ENCODE results near the gene KHNYN. TPM values are rescaled to one million over a fixed set of nuclear protein-coding genes. Genes with fewer than 3 reads are reported as not detected.

The KHNYN gene
- total RNA-seq, 2 experiments from 2014 or later: 62.5 to 62.9 TPM

Other genes starting within 250 kb of the KHNYN start
- 10 to 100 TPM; 69.5 to 72.6 TPM for gene IPO4, start 241.1 kb upstream of the KHNYN start, total RNA-seq
- 10 to 100 TPM; 23.7 to 26.7 TPM for gene TM9SF1, start 234.5 kb upstream of the KHNYN start, total RNA-seq
- gene TSSK4, start 224.3 kb upstream of the KHNYN start, total RNA-seq: under 1 TPM in 1 of 2 experiments, not detected in 1; 0.50 TPM
- 10 to 100 TPM; 79.0 to 84.6 TPM for gene CHMP4A, start 216.5 kb upstream of the KHNYN start, total RNA-seq
- gene MDP1, start 213.9 kb upstream of the KHNYN start, total RNA-seq: 10 to 100 TPM; 14.2 to 15.8 TPM
- gene NEDD8, start 197.6 kb upstream of the KHNYN start, total RNA-seq: 100 to 1,000 TPM; 202 to 213 TPM
- gene GMPR2, start 197.0 kb upstream of the KHNYN start, total RNA-seq: 10 to 100 TPM; 56.9 to 64.6 TPM
- 100 to 1,000 TPM in 1 of 2 experiments, 10 to 100 TPM in 1; 94.9 to 101 TPM for gene TINF2, start 187.3 kb upstream of the KHNYN start, total RNA-seq
- 1 to 10 TPM; 3.7 to 4.5 TPM for gene TGM1, start 166.8 kb upstream of the KHNYN start, total RNA-seq
- 10 to 100 TPM; 39.5 to 40.6 TPM for gene RABGGTA, start 158.4 kb upstream of the KHNYN start, total RNA-seq
- 10 to 100 TPM; 14.7 to 14.9 TPM for gene DHRS1, start 130.2 kb upstream of the KHNYN start, total RNA-seq
- 10 to 100 TPM; 30.7 to 30.9 TPM for gene NOP9, start 130.1 kb upstream of the KHNYN start, total RNA-seq
- 10 to 100 TPM; 22.6 to 25.8 TPM for gene CIDEB, start 122.0 kb upstream of the KHNYN start, total RNA-seq
- 1 to 10 TPM; 9.4 to 9.6 TPM for gene LTB4R2, start 119.8 kb upstream of the KHNYN start, total RNA-seq
- 10 to 100 TPM; 15.4 to 16.7 TPM for gene LTB4R, start 118.5 kb upstream of the KHNYN start, total RNA-seq
- gene ADCY4, start 94.9 kb upstream of the KHNYN start, total RNA-seq: 1 to 10 TPM; 1.6 to 2.4 TPM
- 10 to 100 TPM; 11.0 to 11.8 TPM for gene RIPK3, start 90.0 kb upstream of the KHNYN start, total RNA-seq
- gene NFATC4, start 61.8 kb upstream of the KHNYN start, total RNA-seq: not detected
- gene NYNRIN, start 31.0 kb upstream of the KHNYN start, total RNA-seq: under 1 TPM; 0.02 to 0.22 TPM
- gene CBLN3, start 286 bp upstream of the KHNYN start, total RNA-seq: 1 to 10 TPM; 8.6 to 9.3 TPM
- 10 to 100 TPM; 36.2 to 43.8 TPM for gene SDR39U1, start 12.8 kb downstream of the KHNYN start, total RNA-seq
- gene CMA1, start 78.3 kb downstream of the KHNYN start, total RNA-seq: not detected
- gene CTSG, start 146.3 kb downstream of the KHNYN start, total RNA-seq: not detected
- gene GZMH, start 179.7 kb downstream of the KHNYN start, total RNA-seq: 10 to 100 TPM; 65.6 to 67.9 TPM
- 1,000 to 10,000 TPM; 2,258 to 2,294 TPM for gene GZMB, start 204.2 kb downstream of the KHNYN start, total RNA-seq